HEK293T (cell line): ENCODE data around the gene WRAP73.

Experiments used
- CTCF ChIA-PET: fragments of 350-600 bp; formaldehyde crosslinking; extraction: SDS; loops from one replicate; lab custom pipeline; 2021; ENCODE audit warnings: antibody characterized with exemption, inconsistent platforms; lab: Yijun Ruan, JAX
- POLR2A ChIA-PET: fragments of 350-600 bp; formaldehyde crosslinking; extraction: SDS; loops from one replicate; lab custom pipeline; 2020; ENCODE audit warnings: antibody characterized with exemption, inconsistent platforms; lab: Yijun Ruan, JAX
- DNase-seq: peaks from one replicate; pipeline ENCODE4 v3.0.0; 2012; ENCODE audit warnings: mixed read lengths; ENCODE audit errors: extremely low spot score
- ARNT ChIP-seq: fragments of 450-650 bp; IDR thresholded peaks from 2 replicates; pipeline ENCODE4 v1.6.1; 2017; ENCODE audit warnings: mild to moderate bottlenecking
- BHLHE40 ChIP-seq: fragments of 450-650 bp; IDR thresholded peaks from 2 replicates; pipeline ENCODE4 v1.6.1; 2016; ENCODE audit warnings: mild to moderate bottlenecking, moderate library complexity, borderline replicate concordance
- CTBP1 ChIP-seq: fragments of 450-650 bp; IDR thresholded peaks from 2 replicates; pipeline ENCODE4 v1.6.1; 2016; ENCODE audit warnings: borderline replicate concordance
- ELF4 ChIP-seq: fragments of 450-650 bp; IDR thresholded peaks from 2 replicates; pipeline ENCODE4 v1.6.1; 2017; ENCODE audit warnings: antibody characterized with exemption
- FOXA1 ChIP-seq: fragments of 450-650 bp; IDR thresholded peaks from 2 replicates; pipeline ENCODE4 v1.6.1; 2016; ENCODE audit warnings: mild to moderate bottlenecking
- FOXK2 ChIP-seq: fragments of 450-650 bp; IDR thresholded peaks from 2 replicates; pipeline ENCODE4 v1.6.1; 2016; ENCODE audit warnings: mild to moderate bottlenecking
- FOXM1 ChIP-seq: fragments of 450-650 bp; IDR thresholded peaks from 2 replicates; pipeline ENCODE4 v1.6.1; 2017; ENCODE audit warnings: mild to moderate bottlenecking, borderline replicate concordance
- HDGF ChIP-seq: fragments of 450-650 bp; IDR thresholded peaks from 2 replicates; pipeline ENCODE4 v1.6.1; 2017; ENCODE audit warnings: antibody characterized with exemption, borderline replicate concordance
- L3MBTL2 ChIP-seq: fragments of 450-650 bp; conservative IDR thresholded peaks from 2 replicates; pipeline ENCODE4 v1.6.1; 2016; ENCODE audit warnings: mild to moderate bottlenecking
- LEF1 ChIP-seq: fragments of 450-650 bp; IDR thresholded peaks from 2 replicates; pipeline ENCODE4 v1.6.1; 2017; ENCODE audit warnings: mild to moderate bottlenecking, borderline replicate concordance
- NFRKB ChIP-seq: fragments of 450-650 bp; IDR thresholded peaks from 2 replicates; pipeline ENCODE4 v1.6.1; 2016; ENCODE audit warnings: mild to moderate bottlenecking, moderate library complexity
- PKNOX1 ChIP-seq: fragments of 450-650 bp; IDR thresholded peaks from 2 replicates; pipeline ENCODE4 v1.6.1; 2016
- SP1 ChIP-seq: fragments of 450-650 bp; IDR thresholded peaks from 2 replicates; pipeline ENCODE4 v1.6.1; 2017
- SUZ12 ChIP-seq: fragments of 450-650 bp; IDR thresholded peaks from 2 replicates; pipeline ENCODE4 v1.6.1; 2016; ENCODE audit warnings: mild to moderate bottlenecking
- TARDBP ChIP-seq: fragments of 450-650 bp; IDR thresholded peaks from 2 replicates; pipeline ENCODE4 v1.6.1; 2016
- ZNF384 ChIP-seq: fragments of 450-650 bp; IDR thresholded peaks from 2 replicates; pipeline ENCODE4 v1.6.1; 2016

Gene WRAP73

GRCh38 chr1:3632298-3632697 is 17.6 kb downstream of the WRAP73 start:
- CTCF ChIA-PET, result interaction anchor here (0.6 kb wide), 1 partner anchor 179 kb away, joined by 3 read pairs; no protein-coding TSS in a partner anchor
- TF ChIP-seq PKNOX1 (no peak), BHLHE40 (no peak), NFRKB (no peak), FOXK2 (no peak), FOXM1 (no peak), FOXA1 (no peak), LEF1 (no peak), SP1 (no peak), CTBP1 (no peak), L3MBTL2 (no peak), ZNF384 (no peak), ELF4 (no peak), HDGF (no peak), TARDBP (no peak), SUZ12 (no peak), ARNT (no peak)
- POLR2A ChIA-PET, result no interaction called here
- no peak for DNase-seq

GRCh38 chr1:3631320-3632260 is 18.3 kb downstream of the WRAP73 start:
- TF ChIP-seq LEF1 (no peak), FOXK2 (no peak), L3MBTL2 (no peak), HDGF (no peak), PKNOX1 (no peak)
- no peak for DNase-seq
- ChIA-PET POLR2A (no interaction called here), CTCF (interaction anchor here (0.6 kb wide), 1 partner anchor 178 kb away, joined by 3 read pairs; no protein-coding TSS in a partner anchor)

- DNase-seq, result no peak
- POLR2A ChIA-PET, result no interaction called here
- CTCF ChIA-PET, result no interaction called here
- TF ChIP-seq ELF4 (no peak), FOXA1 (no peak)
Measured at GRCh38 chr1:3630914-3631313, 19.0 kb downstream of the WRAP73 start.

- POLR2A ChIA-PET, result interaction anchor here (1.2 kb wide), 1 partner anchor 20 kb away, joined by 3 read pairs; the partner anchor contains the start of gene WRAP73
- CTCF ChIA-PET, result no interaction called here
- no peak for DNase-seq
- no peak for TF ChIP-seq NFRKB
- no peak for TF ChIP-seq HDGF
- TF ChIP-seq SP1, result no peak
- TF ChIP-seq TARDBP, result no peak
- TF ChIP-seq ARNT, result no peak
- no peak for TF ChIP-seq BHLHE40
- TF ChIP-seq LEF1, result no peak
- no peak for TF ChIP-seq ELF4
- TF ChIP-seq PKNOX1, result no peak
- no peak for TF ChIP-seq CTBP1
- TF ChIP-seq L3MBTL2, result no peak
- TF ChIP-seq FOXM1, result no peak
- TF ChIP-seq ZNF384, result no peak
- TF ChIP-seq SUZ12, result no peak
- no peak for TF ChIP-seq FOXK2
- no peak for TF ChIP-seq FOXA1
Measured at GRCh38 chr1:3630161-3630611, 19.7 kb downstream of the WRAP73 start.

- no peak for TF ChIP-seq SP1
- DNase-seq, result no peak
- POLR2A ChIA-PET, result interaction anchor here (1.2 kb wide), 1 partner anchor 20 kb away, joined by 3 read pairs; the partner anchor contains the start of gene WRAP73
- CTCF ChIA-PET, result no interaction called here
Measured at GRCh38 chr1:3629561-3630160, 20.2 kb downstream of the WRAP73 start.

GRCh38 chr1:3628445-3628844 is 21.5 kb downstream of the WRAP73 start:
- no peak for TF ChIP-seq TARDBP
- TF ChIP-seq FOXK2, result no peak
- no peak for TF ChIP-seq FOXA1
- TF ChIP-seq ARNT, result no peak
- no peak for TF ChIP-seq SP1
- TF ChIP-seq BHLHE40, result no peak
- no peak for TF ChIP-seq PKNOX1
- no peak for TF ChIP-seq FOXM1
- no peak for TF ChIP-seq SUZ12
- TF ChIP-seq CTBP1, result no peak
- no peak for TF ChIP-seq ZNF384
- no peak for TF ChIP-seq L3MBTL2
- no peak for TF ChIP-seq LEF1
- TF ChIP-seq HDGF, result no peak
- TF ChIP-seq ELF4, result no peak
- TF ChIP-seq NFRKB, result no peak
- DNase-seq, result no peak
- ChIA-PET POLR2A (interaction anchor here (0.8 to 1.1 kb wide), 2 partner anchors 24 to 25 kb away, joined by 3 to 5 read pairs; partner anchors contain the start of gene TP73), CTCF (no interaction called here)
